ENCODE measurements around the gene TTLL4.

Gene TTLL4

DNA sequence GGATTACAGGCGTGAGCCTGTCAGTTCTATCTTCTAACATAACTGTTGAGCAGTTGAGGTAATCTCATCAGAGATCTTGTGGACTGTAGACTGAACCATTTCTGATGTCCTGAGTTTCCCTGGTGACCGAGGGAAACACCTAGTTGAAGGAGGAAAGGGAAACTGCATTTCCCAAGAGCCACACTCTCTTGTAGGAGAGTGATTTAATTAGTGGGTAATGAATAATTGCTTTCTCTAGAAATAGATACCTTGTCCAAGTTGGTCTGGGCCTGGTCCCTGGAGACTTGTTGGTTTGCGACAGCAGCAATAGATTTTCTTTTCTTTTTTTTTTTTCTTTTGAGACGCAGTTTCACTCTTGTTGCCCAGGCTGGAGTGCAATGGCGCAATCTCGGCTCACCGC, 7.4 kb downstream of the TTLL4 start:
- no peak for DNase-seq

DNA sequence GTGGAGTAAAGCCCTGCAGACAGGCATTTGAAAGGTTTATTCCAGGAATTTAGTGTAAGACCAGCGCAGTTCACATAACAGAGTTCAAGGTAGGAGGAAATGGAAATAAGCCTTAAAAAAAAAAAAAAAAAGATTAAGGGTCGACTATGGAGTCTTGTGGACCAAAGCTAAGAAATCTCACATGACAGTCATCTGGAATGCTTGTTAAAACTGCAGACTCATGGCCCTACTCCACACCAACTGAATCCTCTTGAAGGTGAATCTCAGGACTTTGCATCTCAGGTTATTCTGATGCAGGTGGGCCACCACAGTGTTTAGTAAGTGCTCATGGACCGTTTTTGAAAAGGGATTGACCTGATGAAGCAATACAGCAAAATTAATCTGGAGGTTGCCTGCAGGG, 8.8 kb downstream of the TTLL4 start:
- no peak for DNase-seq

DNA sequence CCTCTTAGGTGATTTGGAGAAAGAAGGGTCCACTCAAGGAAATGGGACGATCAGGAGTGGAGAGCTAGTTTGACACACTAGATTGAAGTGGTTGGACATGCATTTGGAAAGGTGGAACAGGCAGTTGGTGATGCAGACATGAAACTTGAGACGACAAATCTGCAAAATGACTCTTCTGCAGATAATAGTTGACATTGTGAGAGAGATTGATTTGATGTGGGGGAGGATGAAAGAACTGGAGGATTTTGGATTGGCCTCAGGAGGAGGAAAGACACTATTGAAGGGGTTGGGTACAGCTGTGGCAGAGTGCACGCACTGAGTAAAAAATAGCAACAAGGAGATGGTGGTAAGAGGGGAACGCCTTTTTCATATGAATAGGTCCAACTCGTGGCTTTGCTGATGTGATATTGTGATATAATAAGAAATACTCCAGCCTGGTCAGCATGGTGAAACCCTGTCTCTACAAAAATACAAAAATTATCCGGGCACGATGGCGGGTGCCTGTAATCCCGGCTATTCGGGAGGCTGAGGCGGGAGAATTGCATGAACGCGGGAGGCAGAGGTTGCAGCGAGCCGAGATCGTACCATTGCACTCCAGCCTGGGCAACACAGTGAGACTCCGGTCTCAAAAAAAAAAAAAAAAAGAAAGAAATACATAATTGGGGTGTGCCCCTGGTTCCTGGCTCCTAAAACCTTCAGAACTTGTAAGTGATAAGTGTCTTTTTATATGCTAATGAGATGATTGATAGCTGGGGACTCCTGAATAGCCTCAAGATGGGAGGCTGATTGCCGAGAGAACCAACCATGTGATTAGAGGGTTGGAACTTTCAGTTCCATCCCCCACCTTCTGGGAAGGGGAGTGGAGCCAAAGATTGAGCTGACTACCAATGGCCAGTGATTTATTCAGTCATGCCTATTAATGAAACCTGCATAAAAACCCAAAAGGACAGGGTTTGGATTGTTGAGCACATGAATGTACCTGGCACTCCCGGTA, 9.7 kb downstream of the TTLL4 start:
- no peak for DNase-seq

DNA sequence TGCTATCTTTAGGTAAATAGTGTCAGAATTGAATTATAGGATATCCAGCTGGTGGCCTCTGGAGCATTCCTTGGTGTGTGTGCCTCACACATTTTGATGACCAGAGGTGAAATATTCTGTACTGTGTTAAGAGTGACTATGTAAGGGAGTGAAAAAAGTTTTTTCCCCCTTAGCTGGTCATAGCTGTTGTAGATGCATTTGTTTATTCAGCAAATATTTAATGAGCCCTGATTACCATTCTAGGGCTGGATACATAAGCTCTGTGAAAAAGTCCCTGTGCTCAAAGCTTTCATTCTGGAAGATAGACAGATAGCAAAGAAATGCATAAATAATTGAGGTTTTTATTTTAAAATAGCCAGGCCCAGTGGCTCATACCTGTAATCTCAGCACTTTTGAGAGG, 10.9 kb downstream of the TTLL4 start:
- no peak for DNase-seq

DNA sequence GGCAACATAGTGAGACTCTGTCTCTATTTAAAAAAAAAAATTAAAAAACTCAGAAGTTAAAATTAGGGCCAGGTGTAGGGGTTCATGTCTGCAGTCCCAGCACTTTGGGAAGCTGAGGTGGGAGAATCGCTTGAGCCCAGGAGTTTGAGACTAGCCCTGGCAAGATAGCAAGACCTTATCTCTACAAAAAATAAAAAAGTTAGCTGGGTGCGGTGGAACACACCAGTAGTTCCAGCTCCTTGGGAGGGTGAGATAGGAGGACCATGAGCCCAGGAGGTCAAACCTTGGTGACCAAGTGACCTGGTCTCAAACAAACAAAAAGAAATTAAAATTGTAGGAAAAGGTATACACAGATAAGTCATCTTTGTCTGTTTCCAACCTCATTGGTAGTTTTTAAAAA, 11.3 kb downstream of the TTLL4 start:
- DNase-seq: no peak

DNA sequence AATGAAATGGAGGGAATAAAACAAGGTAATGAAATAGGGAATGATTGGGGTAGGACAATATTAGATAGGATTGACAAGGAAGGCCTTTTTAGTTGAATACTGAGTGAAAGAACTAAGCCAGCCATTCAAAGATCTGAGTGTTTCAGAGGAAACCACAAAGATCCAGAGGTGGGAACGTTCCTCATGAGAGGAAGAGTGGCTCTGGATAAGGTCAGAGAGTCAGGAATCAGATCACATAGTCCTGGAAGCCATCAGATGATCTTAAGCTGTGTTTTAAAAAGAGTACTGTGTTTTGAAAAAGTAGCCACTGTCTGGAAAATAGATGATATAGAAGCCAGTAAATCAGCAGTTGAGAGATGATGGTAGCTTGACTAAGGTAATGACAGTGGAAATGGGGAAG, 11.8 kb downstream of the TTLL4 start:
- no peak for DNase-seq

DNA sequence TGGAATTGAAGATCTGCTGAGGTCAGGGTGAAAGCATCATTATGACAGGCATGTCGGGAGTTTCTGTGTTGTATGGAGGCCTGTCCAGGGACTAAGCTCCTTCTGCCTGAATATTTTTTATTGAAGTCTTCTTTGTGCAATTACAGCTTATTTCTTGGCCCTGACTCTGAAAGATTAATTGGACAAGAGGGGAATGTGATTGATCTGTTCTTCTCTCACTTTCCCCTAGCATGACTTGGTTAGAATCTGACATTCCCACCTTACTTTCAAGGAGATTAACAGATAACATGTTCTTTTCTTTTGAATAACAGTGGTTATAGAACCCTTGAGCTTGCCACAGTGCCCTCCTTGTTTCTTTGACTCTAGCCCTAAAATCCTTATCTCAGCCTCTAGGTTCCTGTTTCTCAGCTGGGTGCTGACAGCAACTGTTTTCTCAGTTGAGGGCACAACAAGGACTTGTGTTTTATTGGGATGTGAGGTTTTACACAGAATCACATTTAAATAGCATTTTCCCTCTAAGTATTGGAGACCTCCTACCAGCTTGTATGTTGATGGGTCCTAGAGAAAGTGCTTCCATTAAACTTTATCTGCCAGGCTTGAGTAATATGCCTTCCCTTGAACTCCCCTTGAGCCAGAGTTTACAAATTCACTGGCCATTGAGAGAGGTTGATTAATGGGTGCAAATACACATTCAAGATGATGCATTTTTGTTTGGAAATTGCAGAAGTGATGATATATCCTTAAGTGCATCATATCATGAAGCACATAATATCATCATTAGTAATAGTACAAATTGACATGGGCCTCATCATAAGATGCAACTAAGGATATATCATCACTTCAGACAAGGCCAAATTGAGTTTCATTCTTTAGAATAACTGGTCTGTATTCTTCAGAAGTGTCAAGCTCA, 12.5 kb downstream of the TTLL4 start:
- DNase-seq: no peak

DNA sequence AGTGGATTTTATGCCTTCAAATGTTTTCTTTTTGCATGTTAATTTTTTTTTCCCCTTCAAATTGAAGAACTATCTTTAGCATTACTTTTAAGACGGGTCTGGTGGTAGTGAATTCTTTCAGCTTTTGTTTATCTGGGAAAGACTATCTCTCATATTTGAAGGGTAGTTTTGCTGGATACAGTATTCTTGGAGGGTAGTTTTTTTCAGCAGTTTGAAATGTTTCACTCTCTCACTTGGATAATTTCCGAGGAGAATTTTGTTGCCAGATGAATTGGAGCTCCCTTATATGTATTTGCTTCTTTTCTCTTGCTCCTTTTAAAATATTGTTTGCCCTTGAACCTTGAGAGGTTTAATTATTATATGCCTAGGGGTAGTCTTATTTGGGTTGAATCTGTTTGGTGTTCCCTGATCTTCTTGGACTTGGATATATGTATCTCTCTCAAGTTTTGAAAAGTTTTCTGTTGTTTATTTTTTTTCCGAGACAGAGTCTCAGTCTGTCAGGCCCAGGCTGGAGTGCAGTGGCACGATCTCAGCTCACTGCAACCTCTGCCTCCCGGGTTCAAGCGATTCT, 15.5 kb downstream of the TTLL4 start:
- DNase-seq: no peak

DNA sequence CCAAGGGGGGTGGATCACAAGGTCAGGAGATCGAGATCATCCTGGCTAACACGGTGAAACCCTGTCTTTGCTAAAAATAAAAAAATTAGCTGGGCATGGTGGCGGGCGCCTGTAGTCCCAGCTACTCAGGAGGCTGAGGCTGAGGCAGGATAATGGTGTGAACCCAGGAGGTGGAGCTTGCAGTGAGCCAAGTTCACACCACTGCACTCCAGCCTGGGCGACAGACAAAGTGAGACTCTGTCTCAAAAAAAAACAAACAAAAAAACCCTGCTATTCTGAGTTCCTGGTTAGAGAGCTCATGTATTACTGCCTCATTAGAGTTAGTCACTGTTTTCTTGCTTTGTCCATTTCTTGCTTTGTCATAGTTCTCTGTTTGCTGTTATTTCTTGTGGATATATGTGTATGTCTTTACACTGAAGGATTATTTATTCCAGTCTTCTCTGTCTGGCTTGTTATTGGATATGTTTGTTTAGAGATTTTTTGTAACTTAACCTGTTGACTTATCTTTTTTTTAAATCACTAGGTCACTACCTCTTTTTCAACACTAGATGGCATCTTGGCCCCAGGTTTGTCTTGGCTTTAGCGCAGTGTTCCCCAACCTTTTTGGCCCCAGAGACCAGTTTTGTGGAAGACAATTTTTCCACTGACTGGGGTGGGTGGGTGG, 17.0 kb downstream of the TTLL4 start:
- no peak for DNase-seq

DNA sequence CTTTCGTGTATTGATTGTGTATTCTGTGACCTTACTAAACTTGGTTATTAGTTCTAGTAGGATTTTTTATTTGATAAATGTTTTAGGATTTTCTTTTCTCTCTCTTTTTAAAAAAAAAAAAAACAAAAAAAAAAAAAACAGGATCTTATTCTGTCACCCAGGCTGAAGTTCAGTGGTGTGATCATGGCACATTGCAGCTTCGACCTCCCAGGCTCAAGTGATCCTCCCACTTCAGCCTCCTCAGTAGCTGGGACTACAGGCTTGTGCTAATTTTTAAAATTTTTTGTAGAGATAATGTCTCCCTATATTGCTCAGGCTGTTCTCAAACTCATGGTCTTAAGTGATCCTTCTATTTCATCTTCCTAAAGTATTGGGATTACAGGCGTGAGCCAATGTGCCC, 19.0 kb downstream of the TTLL4 start:
- no peak for DNase-seq

DNA sequence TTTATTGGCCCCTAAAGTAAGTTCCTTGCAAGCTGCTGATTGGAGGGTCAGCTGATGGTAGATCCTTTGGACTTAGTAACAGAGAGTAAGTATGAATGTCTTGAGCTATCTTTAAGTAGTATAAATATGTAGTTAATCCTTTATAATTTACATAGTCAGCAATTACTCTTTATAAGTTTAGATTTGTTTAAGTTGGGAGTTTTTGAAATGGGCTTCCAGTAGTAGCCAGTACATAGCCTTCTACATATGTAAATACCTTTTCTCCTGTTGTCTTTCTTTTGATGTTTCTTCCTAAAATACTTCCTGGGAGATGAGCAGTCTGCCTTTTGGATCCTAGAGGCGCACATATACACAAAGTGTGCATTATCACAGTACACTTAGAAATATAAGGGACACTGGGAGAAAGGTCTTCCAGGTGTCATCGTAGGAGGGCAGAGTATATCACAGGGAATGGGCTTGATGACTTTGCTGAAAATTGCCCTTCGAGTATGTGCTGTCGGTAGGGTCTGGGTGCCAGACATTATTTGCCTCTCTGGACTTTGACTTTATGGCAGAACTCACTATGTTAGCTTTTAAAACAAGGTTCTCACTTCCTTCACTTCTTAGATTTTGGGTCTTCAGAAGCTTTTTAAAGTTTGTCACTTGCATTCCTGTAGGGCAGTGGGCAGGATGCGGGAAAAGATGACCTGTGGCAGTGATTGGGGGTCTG, 21.6 kb downstream of the TTLL4 start:
- DNase-seq: no peak

DNA sequence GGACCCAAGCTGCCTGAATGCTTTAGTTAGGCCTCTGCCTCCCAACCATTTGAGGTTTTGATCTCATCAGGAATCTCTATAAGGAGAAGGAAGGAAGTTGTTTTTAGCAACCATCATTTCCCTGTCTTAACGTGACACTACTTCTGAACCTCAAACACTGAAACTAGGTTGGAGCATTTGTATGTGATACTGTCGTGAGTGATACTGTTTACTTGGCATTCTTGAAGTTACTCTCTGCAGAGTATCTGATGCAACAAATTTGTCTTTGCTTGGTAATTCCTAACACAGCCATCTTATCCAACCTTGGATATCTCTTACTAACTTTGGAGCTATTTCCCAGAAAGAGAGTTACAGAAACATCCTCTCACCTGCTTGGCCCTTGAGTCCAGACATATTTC, 22.1 kb downstream of the TTLL4 start:
- DNase-seq: no peak

DNA sequence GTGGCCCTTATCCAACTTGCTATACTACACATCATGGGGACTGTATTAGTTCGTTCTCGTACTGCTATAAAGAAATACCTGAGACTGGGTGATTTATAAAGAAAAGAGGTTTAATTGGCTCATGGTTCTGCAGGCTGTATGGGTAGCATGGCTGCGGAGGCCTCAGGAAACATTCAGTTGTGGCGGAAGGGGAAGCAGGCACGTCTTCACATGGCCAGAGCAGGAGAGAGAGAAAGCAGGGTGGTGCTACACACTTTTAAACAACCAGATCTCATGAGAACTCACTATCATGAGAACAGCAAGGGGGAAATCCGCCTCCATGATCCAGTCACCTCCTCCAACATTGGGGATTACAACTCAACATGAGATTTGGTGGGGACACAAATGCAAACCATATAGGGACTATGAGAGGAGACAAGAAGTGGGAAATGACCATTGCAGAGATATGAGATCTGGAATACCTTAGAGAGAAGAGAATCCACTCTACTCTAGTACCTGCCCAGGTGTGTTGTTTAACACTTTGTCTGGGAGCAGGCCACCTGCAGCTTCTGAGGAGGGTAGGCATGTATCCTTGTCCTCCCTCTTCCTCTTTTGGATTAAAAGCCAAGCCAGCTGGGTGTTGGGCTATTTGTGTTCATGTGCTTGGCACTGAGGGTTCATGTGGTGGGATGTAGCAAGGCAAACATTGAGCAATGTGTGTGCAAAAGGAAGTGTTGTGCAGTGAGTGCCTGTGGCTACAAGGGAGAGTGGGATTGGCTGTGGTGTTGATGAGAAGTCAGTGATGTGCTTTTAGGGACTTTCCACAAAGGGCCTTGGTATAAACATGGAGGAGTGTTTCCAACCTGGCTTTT, 22.8 kb downstream of the TTLL4 start:
- no peak for DNase-seq

DNA sequence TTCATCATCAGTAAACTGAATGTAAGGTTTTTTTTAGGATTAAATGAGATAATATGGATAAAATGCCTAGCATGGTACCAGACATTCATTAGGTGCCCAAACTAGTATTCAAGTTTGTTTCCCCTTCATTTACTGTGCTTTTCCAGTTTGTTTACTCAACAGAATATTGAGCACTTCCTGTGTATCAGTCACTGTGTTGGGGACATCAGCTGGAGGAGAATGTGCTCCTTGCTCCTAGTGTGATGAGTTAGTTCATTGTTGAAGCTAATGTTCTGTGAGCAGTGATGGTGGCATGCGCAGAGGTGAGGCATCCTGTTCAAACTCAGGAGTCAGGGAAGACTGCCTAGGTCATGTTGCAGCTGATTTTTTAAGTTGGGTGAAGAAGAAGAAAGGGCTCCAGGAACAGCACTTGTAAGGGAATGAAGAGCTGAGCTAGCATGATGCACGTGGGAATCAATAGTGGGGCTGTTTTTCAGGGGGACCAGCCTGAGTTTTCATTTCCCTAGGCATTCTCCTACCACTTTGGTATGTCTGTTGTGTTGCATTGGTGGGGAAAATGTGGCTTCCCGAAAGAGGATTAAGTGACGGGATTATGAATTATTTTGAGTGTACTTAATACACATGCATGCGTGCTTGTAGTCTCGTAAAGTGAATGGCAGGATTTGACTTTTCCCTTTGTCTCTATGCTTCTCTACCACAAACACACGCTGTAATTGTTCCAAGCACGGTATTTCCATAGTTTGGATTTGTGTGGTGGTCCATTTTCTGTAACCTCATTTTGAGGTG, 23.7 kb downstream of the TTLL4 start:
- DNase-seq: no peak

DNA sequence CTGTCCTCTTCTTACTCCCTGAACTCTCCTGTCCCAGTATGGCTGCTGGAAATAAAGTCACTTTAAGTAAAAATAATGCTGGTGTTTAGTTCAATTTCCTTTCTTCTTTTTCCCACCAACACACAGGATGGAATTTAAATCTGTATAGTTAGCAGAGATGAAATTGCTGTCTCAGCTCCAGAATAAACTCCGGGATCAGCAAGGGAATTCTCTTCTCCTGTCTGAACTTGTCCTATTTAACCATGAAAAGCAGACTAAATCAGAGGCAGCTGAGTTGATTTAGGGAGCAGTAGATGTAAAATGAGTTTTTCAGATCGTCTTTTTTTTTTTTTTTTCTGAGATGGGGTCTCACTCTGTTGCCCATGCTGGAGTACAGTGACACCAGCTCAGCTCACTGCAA, 25.9 kb downstream of the TTLL4 start:
- no peak for DNase-seq

DNA sequence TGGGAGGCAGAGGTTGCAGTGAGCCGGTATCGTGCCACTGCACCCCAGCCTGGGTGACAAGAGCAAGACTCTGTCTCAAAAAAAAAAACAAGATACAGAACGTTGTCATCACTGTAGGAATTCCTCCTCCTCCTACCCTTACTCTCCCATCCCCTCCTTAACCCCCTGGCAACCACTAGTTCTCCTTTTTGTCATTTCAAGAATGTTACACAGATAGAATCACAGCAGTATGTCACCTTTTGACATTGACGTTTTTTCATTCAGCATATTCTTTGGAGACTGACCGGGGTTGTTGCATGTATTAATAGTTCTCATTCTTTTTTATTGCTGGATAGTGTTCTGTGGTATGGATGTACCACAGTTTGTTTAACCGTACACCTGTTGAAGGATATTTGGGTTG, 32.4 kb downstream of the TTLL4 start:
- DNase-seq: no peak

DNA sequence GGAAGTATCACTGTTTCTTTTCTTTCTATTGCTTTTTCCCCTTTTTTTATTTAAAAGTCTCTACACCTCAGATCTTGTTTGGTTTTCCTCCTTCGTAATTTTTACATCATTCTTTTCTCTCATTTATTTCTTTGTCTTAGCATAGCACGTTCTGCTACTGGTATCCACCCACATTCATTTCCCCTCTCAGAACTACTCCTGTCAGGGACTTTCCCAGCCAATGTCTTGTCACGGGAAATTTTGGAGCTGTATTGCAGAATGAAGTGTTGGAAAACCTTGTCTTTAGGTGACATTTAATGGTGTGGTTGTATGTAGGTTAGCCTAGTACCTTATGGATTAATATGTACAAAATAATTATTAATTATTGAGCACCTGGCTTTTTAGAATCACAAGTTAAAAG, 34.0 kb downstream of the TTLL4 start:
- DNase-seq: no peak

DNA sequence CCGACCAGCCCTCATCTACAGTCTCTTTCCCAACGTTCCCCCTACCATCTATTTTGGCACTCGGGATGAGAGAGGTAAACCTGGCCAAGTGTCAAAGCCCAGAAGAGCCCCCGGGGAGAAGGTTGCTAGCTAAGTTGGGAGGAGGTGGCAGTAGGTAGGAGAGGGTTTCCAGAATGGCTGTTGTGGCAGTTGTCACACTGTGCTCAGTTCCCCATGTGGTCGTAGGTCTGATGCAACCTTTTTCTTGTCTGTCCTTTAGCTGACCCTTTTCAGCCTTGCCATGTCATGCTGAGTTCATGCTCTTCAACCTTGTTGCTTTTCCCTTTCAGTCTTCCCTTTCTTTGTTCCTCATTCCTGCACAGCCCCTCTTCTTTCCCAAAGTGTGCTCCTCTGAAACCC, 34.5 kb downstream of the TTLL4 start:
- DNase-seq: no peak

DNA sequence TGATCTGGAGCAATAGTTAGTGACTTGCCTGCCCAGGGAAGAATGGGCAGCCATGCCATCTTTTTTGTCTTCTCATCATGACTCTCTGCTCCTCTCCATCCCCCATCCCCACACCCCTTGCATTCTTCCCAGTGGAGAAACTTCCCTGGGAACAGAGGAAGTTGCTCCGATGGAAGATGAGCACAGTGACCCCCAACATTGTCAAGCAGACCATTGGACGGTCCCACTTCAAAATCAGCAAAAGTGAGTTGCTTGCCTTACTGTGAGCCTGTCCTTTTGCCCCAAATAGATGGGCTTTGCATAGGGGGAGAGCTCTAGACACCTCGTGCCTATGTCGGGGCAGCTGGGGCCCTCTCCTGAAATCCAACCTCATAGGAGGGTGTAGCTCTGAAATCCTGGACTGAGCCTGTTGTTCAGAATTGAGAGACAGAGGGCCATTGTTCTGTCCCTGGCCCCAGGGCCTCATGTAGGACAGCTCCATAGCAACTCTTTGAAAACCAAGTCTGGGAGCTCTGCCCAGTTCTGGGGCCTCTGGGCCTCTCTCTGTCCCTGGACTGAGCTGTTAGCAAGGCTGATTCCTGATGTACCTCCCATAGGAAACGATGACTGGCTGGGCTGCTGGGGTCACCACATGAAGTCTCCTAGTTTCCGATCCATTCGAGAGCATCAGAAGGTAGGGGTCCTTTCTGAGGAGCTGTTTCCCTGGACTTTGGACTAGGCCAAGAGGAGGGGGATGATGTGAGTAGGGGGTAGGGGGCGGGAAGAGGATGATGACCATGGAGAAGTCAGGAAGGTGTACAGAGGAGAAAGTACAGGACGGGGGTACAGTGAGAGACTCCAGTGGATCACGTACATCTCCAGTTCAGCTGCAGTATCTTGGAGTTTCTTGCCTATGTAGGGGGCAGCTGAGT, 35.2 kb downstream of the TTLL4 start:
- no peak for DNase-seq

DNA sequence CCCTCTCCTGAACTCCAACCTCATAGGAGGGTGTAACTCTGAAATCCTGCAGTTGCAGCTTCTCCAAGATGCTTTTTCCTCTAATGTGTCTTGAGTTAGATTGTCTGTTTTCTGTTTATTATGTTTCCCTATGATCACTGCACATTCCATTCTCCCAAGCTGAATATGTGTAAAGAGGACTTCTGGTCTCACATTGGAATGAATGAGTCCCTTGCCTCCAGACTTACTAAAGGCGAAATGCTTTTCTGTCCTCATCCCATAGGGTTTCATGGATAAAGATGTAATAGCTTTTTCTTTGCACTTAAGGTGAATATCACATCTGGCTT, 35.8 kb downstream of the TTLL4 start:
- DNase-seq: no peak
